H9 (cell line): ENCODE data around the gene C1QTNF9B. TPM values are rescaled to one million over a fixed set of nuclear protein-coding genes. Genes with fewer than 3 reads are reported as not detected.

Experiments
- DNase-seq: peaks from one replicate; pipeline ENCODE4 v3.0.0-alpha.2; 2017
- H2AFZ ChIP-seq: one replicate; pipeline ENCODE4 v1.6.1; 2013; ENCODE audit warnings: mild to moderate bottlenecking, low read length, control low read depth, moderate library complexity
- H2AK5ac ChIP-seq: 2 replicates; pipeline ENCODE4 v1.6.1; 2013; ENCODE audit warnings: low read length, control low read depth, mixed read lengths; ENCODE audit not compliant: insufficient read length
- H2BK120ac ChIP-seq: one replicate; pipeline ENCODE4 v1.6.1; 2013; ENCODE audit warnings: low read depth, mild to moderate bottlenecking, low read length, control low read depth, inconsistent platforms; ENCODE audit not compliant: poor library complexity, severe bottlenecking
- H2BK12ac ChIP-seq: 2 replicates; pipeline ENCODE4 v1.6.1; 2013; ENCODE audit warnings: low read length, control low read depth, mixed read lengths, low read depth; ENCODE audit not compliant: insufficient read length
- H2BK15ac ChIP-seq: 2 replicates; pipeline ENCODE4 v1.6.1; 2013; ENCODE audit warnings: low read depth, low read length, control low read depth
- H2BK20ac ChIP-seq: one replicate; pipeline ENCODE4 v1.6.1; 2013; ENCODE audit warnings: low read depth, mild to moderate bottlenecking, low read length, control low read depth, inconsistent platforms; ENCODE audit not compliant: poor library complexity, severe bottlenecking
- H2BK5ac ChIP-seq: 2 replicates; pipeline ENCODE4 v1.6.1; 2013; ENCODE audit warnings: low read length, control low read depth, mixed read lengths; ENCODE audit not compliant: insufficient read length
- H3K14ac ChIP-seq: 2 replicates; pipeline ENCODE4 v1.6.1; 2013; ENCODE audit warnings: low read length, control low read depth; ENCODE audit not compliant: insufficient read depth
- H3K18ac ChIP-seq: 2 replicates; pipeline ENCODE4 v1.6.1; 2013; ENCODE audit warnings: low read depth, mild to moderate bottlenecking, mixed read lengths, low read length, control low read depth; ENCODE audit not compliant: insufficient read length
- H3K23ac ChIP-seq: 2 replicates; pipeline ENCODE4 v1.6.1; 2013; ENCODE audit warnings: low read length, control low read depth, mixed read lengths, low read depth; ENCODE audit not compliant: insufficient read length
- H3K23me2 ChIP-seq: 2 replicates; pipeline ENCODE4 v1.6.1; 2013; ENCODE audit warnings: low read depth, mild to moderate bottlenecking, mixed read lengths, low read length, control low read depth; ENCODE audit not compliant: insufficient read length, poor library complexity, severe bottlenecking
- H3K27ac ChIP-seq: 2 replicates; pipeline ENCODE4 v1.5.1; 2013; ENCODE audit warnings: low read length, control low read depth, mixed read lengths, low read depth; ENCODE audit not compliant: insufficient read length
- H3K27me3 ChIP-seq: 2 replicates; pipeline ENCODE4 v1.6.1; 2013; ENCODE audit warnings: low read length, control low read depth, inconsistent platforms; ENCODE audit not compliant: insufficient read depth
- H3K4ac ChIP-seq: 2 replicates; pipeline ENCODE4 v1.6.1; 2013; ENCODE audit warnings: low read depth, mild to moderate bottlenecking, control low read depth, inconsistent platforms, low read length, moderate library complexity
- H3K4me1 ChIP-seq: 2 replicates; pipeline ENCODE4 v1.6.1; 2013; ENCODE audit warnings: low read length, control low read depth, inconsistent platforms; ENCODE audit not compliant: insufficient read depth
- H3K4me2 ChIP-seq: 2 replicates; pipeline ENCODE4 v1.6.1; 2013; ENCODE audit warnings: low read length, control low read depth, mixed read lengths; ENCODE audit not compliant: insufficient read length, insufficient read depth
- H3K56ac ChIP-seq: 2 replicates; pipeline ENCODE4 v1.6.1; 2013; ENCODE audit warnings: low read depth, mild to moderate bottlenecking, mixed read lengths, low read length, control low read depth; ENCODE audit not compliant: insufficient read length
- H3K79me1 ChIP-seq: 2 replicates; pipeline ENCODE4 v1.6.1; 2013; ENCODE audit warnings: low read depth, mild to moderate bottlenecking, moderate library complexity, low read length, control low read depth, inconsistent platforms; ENCODE audit not compliant: insufficient read depth, poor library complexity, severe bottlenecking
- H3K79me2 ChIP-seq: 2 replicates; pipeline ENCODE4 v1.6.1; 2013; ENCODE audit warnings: low read length, control low read depth, inconsistent platforms; ENCODE audit not compliant: insufficient read depth
- H3K9ac ChIP-seq: 2 replicates; pipeline ENCODE4 v1.6.1; 2013; ENCODE audit warnings: low read length, control low read depth, mixed read lengths; ENCODE audit not compliant: insufficient read length; ENCODE audit errors: extremely low read depth
- H3K9me3 ChIP-seq: one replicate; pipeline ENCODE4 v1.6.1; 2013; ENCODE audit warnings: low read depth, low read length, inconsistent platforms; ENCODE audit not compliant: control insufficient read depth
- H3T11ph ChIP-seq: one replicate; pipeline ENCODE4 v1.6.1; 2013; ENCODE audit warnings: mild to moderate bottlenecking, low read length, control low read depth, inconsistent platforms
- H4K20me1 ChIP-seq: one replicate; pipeline ENCODE4 v1.6.1; 2013; ENCODE audit not compliant: control insufficient read depth, insufficient read length, insufficient read depth
- H4K5ac ChIP-seq: 2 replicates; pipeline ENCODE4 v1.6.1; 2013; ENCODE audit warnings: low read depth, mild to moderate bottlenecking, mixed read lengths, low read length, control low read depth; ENCODE audit not compliant: insufficient read length
- H4K8ac ChIP-seq: replicated peaks from 2 replicates; pipeline ENCODE4 v1.6.1; 2013; ENCODE audit warnings: low read length, control low read depth, mixed read lengths, low read depth; ENCODE audit not compliant: insufficient read length
- H4K91ac ChIP-seq: 2 replicates; pipeline ENCODE4 v1.6.1; 2013; ENCODE audit warnings: low read depth, mild to moderate bottlenecking, moderate library complexity, mixed read lengths, low read length, control low read depth; ENCODE audit not compliant: insufficient read length
- H3K27ac Mint-ChIP-seq, 3 experiments: 2 replicates in 2 of 3; 3 replicates in 1 of 3; pipeline ENCODE4 v1.8.0; 2020 to 2021; ENCODE audit warnings: mixed read lengths in 3 of 3, mild to moderate bottlenecking in 1 of 3, moderate library complexity in 1 of 3
- H3K27me3 Mint-ChIP-seq: 2 replicates; pipeline ENCODE4 v1.8.0; 2021; ENCODE audit warnings: low read depth, mild to moderate bottlenecking, moderate library complexity, mixed read lengths
- H3K36me3 Mint-ChIP-seq, 3 experiments: 2 replicates in 2 of 3; 3 replicates in 1 of 3; pipeline ENCODE4 v1.8.0; 2020 to 2021; ENCODE audit warnings: low read depth in 3 of 3, mixed read lengths in 3 of 3; ENCODE audit not compliant: insufficient read depth in 1 of 3
- H3K4me1 Mint-ChIP-seq, 2 experiments: 2 replicates each; pipeline ENCODE4 v1.8.0; 2020; ENCODE audit warnings: mixed read lengths in 2 of 2
- H3K4me3 Mint-ChIP-seq, 2 experiments: 2 replicates in 1 of 2; 3 replicates in 1 of 2; pipeline ENCODE4 v1.8.0; 2020 to 2021; ENCODE audit warnings: mild to moderate bottlenecking in 2 of 2, mixed read lengths in 2 of 2, moderate library complexity in 1 of 2
- H3K9me3 Mint-ChIP-seq, 2 experiments: 2 replicates in 1 of 2; 3 replicates in 1 of 2; pipeline ENCODE4 v1.8.0; 2020; ENCODE audit warnings: mild to moderate bottlenecking in 2 of 2, mixed read lengths in 2 of 2, moderate library complexity in 1 of 2
- CTCF ChIP-seq: fragments of 200-600 bp; sonication (generic); conservative IDR thresholded peaks from 3 replicates; pipeline ENCODE4 v1.8.0; 2021; ENCODE audit warnings: antibody characterized with exemption, mild to moderate bottlenecking
- WGBS: extraction: QIAGEN DNeasy Blood & Tissue Kit; methylation state at CpG from one replicate; pipeline ENCODE4 v1.1.7; 2013; ENCODE audit warnings: missing lambda C conversion rate, low lambda C conversion rate, mixed read lengths; ENCODE audit not compliant: insufficient read length; ENCODE audit errors: extremely low coverage; 5-methylcytosine and 5-hydroxymethylcytosine counted together
- total RNA-seq: library from RNA; stranded (reverse); gene quantifications from 2 replicates; pipeline ENCODE4 v1.2.1, GENCODE V29; 2021

The C1QTNF9B gene
- total RNA-seq, 1 experiment from 2014 or later = not detected

GRCh38 chr13:23865906-23866305 lies 31.4 kb downstream of the C1QTNF9B start:
- no peak overlapping the region for H3K9ac ChIP-seq

More at GRCh38 chr13:23865906-23866305, 31.4 kb downstream of the C1QTNF9B start:
- WGBS = 100% methylated on average over 3 of the region's 7 CpGs
- Histone ChIP-seq H3K4me1 (no peaks in the 10 kb centered on the region), H3K23ac (no peak overlapping the region), H4K20me1 (no peaks in the 10 kb centered on the region), H3K79me1 (no peaks in the 10 kb centered on the region), H2BK120ac (no peak overlapping the region), H2AFZ (no peak overlapping the region), H4K5ac (no peak overlapping the region), H4K91ac (no peak overlapping the region), H3K4ac (no peak overlapping the region), H2BK15ac (no peak overlapping the region), H2BK12ac (no peak overlapping the region), H3K23me2 (no peaks in the 10 kb centered on the region), H3K4me2 (no peak overlapping the region), H2BK5ac (no peak overlapping the region), H3K56ac (no peak overlapping the region), H3K27ac (no peak overlapping the region), H4K8ac (no peak overlapping the region), H3K9me3 (no peaks in the 10 kb centered on the region), H2AK5ac (no peak overlapping the region), H3T11ph (no peak overlapping the region), H3K27me3 (no peaks in the 10 kb centered on the region), H2BK20ac (no peak overlapping the region), H3K14ac (no peak overlapping the region), H3K18ac (no peak overlapping the region), H3K79me2 (no peaks in the 10 kb centered on the region)
- Mint-ChIP-seq H3K36me3 (peaks cover 0 to 3% (median 0%) of the 10 kb centered on the region in 3 experiments; a peak in 1 of 7 replicates), H3K4me1 (no peaks in the 10 kb centered on the region), H3K27ac (peak overlapping the region in 2 of 3 experiments; percentile 4 to 40; a peak in 2 of 7 replicates), H3K9me3 (no peaks in the 10 kb centered on the region), H3K27me3 (no peaks in the 10 kb centered on the region), H3K4me3 (no peak overlapping the region)
- no peak for TF ChIP-seq CTCF
- no peak for DNase-seq
